T1000 (cell line): Measurements from ENCODE around the gene BUD31.

Experiments used
- DNase-seq: peaks from one replicate; lab custom pipeline; 2025; ENCODE audit warnings: mixed read lengths; lab: John Stamatoyannopoulos, UW

BUD31 gene

GRCh38 chr7:99433158-99433557, 24.4 kb downstream of the BUD31 start:
- DNase-seq = no peak

- no peak for DNase-seq
Observed at GRCh38 chr7:99437946-99438572, 29.3 kb downstream of the BUD31 start.

GRCh38 chr7:99438573-99439480, 30.1 kb downstream of the BUD31 start, which contains the start of the genes CPSF4 and PTCD1:
TSS of gene CPSF4 (plus strand) at chr7:99438943. CDS start at chr7:99439083, 140 bp downstream.
TSS of gene PTCD1 (minus strand) at chr7:99438798. CDS start at chr7:99435242, 3,556 bp downstream.
- DNase-seq = peak; percentile 87

- DNase-seq = no peak
Observed at GRCh38 chr7:99440195-99440594, 31.4 kb downstream of the BUD31 start.

DNA sequence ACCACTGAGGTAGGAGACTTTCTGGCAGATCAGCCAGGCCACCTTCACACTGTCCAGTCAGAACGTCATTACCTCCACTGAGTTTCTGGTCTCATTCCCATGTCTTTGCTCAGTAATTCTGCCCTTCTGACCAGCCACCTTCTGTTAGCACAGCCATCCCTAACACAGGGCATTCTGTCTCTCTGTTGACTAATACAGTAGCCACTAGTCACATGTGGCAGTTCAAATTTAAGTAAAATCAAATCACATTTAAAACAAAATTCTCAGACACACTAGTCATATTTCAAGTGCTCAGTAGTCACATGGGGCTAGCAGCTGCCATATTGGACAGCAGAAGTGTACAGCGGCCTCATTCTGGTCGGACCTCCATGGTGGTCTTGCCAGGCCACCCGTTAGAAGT, 37.3 kb downstream of the BUD31 start:
- no peak for DNase-seq

DNA sequence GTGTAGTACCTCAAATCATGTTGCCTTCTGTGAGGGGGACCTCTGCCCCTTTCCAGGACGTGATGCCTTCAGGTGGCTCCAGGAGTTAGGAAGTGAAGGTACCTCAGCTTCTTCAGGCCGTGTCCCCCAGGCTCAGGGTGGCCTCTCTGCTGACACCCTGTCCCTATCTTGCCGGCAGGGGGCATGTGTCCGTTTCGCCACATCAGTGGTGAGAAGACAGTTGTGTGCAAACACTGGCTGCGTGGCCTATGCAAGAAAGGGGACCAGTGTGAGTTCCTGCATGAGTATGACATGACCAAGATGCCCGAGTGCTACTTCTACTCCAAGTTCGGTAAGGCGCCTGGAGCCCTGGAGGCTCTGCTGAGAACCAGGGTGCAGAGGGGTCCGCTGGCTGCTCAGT, 39.2 kb downstream of the BUD31 start:
- no peak for DNase-seq

GRCh38 chr7:99448855-99449254, 40.1 kb downstream of the BUD31 start:
- no peak for DNase-seq

DNA sequence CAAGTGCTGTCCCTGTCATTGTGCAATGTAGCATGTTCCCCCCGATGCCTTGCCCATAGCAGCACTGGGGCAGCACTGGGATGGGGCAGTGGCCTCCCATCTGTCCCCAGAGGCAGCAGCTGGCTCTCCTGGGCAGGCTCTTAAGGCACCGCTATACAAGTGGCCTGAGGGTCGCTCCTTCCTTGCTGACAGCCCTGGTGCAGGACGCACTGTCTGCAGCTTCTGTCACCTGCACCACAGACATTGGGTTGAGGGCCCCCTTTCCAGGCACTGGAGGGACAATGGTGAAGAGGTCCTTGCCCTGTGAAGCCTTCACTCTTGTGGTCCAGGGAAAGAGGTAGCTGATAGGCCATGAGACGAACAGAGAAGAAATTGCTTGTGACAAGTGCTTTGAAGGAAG, 40.6 kb downstream of the BUD31 start:
- no peak for DNase-seq

- DNase-seq = no peak
Observed at GRCh38 chr7:99451936-99452335, 43.2 kb downstream of the BUD31 start.

DNA sequence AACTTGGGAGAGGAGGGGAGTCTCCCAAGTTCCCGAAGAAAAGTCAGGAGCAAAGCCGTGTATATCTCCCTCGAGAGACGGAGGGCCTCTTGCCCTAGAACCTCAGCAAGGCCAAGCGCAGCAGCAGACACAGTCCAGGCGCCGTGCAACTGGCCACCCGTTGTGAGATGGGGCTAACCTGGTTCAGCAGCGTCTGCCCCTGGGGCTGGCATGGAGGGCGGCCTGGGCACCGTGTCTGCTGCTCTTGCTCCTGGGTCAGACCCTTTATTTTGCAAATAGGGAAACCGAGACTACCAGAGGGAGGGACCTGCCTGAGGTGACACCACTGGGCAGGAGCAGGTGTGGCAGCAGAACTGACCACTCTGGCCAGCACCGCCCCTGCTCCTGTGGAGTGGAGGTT, 43.8 kb downstream of the BUD31 start:
- no peak for DNase-seq

DNA sequence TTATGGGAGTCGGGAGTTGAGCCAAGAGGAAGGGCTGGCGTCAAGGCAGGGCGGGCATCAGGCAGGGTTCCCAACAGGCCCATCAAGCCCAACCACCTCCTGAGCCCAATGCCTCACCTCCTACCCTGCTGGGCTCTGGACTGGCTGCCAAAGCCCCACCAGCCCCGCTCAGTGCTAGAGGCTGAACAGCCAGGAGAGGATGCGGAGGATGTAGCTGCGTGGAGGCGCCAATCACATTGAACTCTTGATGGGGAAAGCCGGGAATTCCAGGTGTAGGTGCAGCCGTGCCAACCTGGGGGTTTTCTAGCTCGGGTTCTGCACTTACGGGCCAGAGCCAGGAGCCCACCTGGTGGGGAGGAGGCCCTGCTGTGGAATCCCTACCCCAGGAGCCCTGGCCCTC, 44.3 kb downstream of the BUD31 start:
- DNase-seq = no peak

DNA sequence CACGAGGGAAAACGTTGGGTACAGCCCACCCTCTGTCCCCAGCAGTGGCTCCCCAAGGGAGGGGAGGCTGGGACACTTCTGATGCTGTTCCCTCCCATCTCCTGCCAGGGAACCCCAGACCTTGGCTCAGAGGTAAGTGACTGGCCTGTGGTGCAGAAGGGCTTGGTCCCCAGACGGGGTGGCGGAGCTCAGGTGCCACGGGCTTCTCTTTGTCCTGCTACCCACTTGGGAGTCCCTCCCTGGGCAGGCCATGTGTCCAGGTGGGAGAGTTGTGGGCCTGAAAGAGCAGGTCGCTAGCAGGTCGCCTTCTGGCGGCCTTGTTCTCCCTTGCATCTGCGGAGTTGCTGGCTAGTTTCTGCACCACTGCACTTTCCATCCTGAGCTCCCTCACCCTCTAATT, 47.1 kb downstream of the BUD31 start:
- DNase-seq = no peak

GRCh38 chr7:99456288-99456687, 47.5 kb downstream of the BUD31 start:
- no peak for DNase-seq

GRCh38 chr7:99457050-99457649, 48.4 kb downstream of the BUD31 start:
- no peak for DNase-seq

- no peak for DNase-seq
Observed at GRCh38 chr7:99457650-99458493, 49.1 kb downstream of the BUD31 start.

DNA sequence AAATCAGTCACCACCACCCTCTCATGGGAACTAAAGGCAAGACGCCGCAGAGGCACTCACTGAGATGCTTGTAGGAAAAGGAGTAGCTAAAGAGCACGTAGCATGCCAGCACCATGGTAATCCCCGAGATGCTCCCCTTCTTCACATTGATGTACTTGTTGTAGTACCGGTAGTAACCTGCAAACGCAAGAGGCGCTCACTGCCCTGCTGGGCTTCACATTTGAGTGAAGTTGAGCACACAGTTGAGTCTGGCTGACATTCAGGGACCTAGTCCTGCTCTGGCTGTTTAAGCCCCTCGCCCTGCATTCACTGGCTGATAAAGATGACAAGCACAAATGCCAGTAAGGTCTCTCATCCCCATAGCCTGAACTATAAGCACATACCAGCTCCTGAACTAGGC, 50.3 kb downstream of the BUD31 start:
- DNase-seq = no peak

DNA sequence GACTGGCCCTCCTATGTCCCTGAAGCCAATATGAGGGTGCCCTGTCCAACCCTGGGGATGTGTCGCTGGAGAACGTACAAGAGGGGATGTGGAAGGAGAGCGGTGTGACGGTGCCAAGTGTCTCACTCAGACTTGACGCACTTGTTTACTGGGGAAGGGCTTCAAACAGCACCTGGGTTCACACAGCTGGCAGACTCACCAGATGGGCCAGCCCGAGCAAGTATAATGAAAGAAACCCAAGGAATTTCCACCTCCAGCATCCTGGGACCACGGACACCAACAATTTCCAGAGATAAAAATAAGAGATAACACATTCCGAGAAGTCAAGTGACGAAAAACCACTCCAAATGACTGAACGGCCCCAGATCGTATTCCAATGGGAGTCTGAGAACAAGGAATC, 51.9 kb downstream of the BUD31 start:
- no peak for DNase-seq

DNA sequence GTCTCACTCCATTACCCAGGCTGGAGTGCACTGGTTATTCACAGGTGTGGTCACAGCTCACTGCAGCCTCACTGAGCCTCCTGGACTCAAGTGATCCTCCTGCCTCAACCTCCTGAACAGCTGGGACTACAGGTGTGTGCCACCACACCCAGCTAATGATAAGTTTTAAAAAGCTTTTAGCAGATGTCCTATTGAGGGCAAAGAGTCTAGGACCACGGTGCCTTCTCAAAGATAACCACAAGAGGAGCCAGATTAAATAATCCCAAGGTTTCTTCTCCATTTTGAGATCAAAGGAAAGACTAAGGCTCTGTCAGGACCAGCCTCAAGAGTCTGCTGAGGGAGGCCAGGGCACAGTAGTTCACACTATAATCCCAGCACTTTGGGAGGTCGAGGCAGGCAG, 52.5 kb downstream of the BUD31 start:
- DNase-seq = no peak

- no peak for DNase-seq
Observed at GRCh38 chr7:99465421-99465768, 56.6 kb downstream of the BUD31 start.

- no peak for DNase-seq
Observed at GRCh38 chr7:99468336-99468918, 59.7 kb downstream of the BUD31 start.
